Hepatocyte (in vitro differentiated cells): ENCODE data around the gene NSMCE1. TPM values are rescaled to one million over a fixed set of nuclear protein-coding genes. Genes with fewer than 3 reads are reported as not detected.

ENCODE experiments used
- DNase-seq: peaks from one replicate; pipeline ENCODE4 v3.0.0-alpha.2; 2016; ENCODE audit warnings: low spot score
- H2AFZ ChIP-seq: fragments of 200-600 bp; sonication (generic); 2 replicates; pipeline ENCODE4 v1.6.0; 2016; ENCODE audit warnings: antibody characterized with exemption, mild to moderate bottlenecking
- H3K27ac ChIP-seq: fragments of 200-600 bp; sonication (generic); 2 replicates; pipeline ENCODE4 v1.5.1; 2016; ENCODE audit warnings: mild to moderate bottlenecking
- H3K27me3 ChIP-seq: fragments of 200-600 bp; sonication (generic); 2 replicates; pipeline ENCODE4 v1.6.1; 2016
- H3K36me3 ChIP-seq: fragments of 200-600 bp; sonication (generic); replicated peaks from 2 replicates; pipeline ENCODE4 v1.5.1; 2016; ENCODE audit warnings: low read depth; ENCODE audit not compliant: insufficient read depth
- H3K4me1 ChIP-seq: fragments of 200-600 bp; sonication (generic); 2 replicates; pipeline ENCODE4 v1.5.1; 2016; ENCODE audit warnings: mild to moderate bottlenecking, moderate library complexity; ENCODE audit not compliant: insufficient read depth
- H3K4me2 ChIP-seq: fragments of 200-600 bp; sonication (generic); 2 replicates; pipeline ENCODE4 v1.6.0; 2016
- H3K4me3 ChIP-seq: fragments of 200-600 bp; sonication (generic); 2 replicates; pipeline ENCODE4 v1.5.1; 2016; ENCODE audit warnings: mild to moderate bottlenecking
- H3K79me2 ChIP-seq: fragments of 200-600 bp; sonication (generic); 2 replicates; pipeline ENCODE4 v1.6.0; 2017; ENCODE audit warnings: mild to moderate bottlenecking
- H3K9me2 ChIP-seq: fragments of 200-600 bp; sonication (generic); replicated peaks from 2 replicates; pipeline ENCODE4 v1.6.0; 2017; ENCODE audit warnings: mild to moderate bottlenecking; ENCODE audit not compliant: insufficient read depth
- H3K9me3 ChIP-seq: fragments of 200-600 bp; sonication (generic); 2 replicates; pipeline ENCODE4 v1.5.1; 2016; ENCODE audit warnings: low read depth, mild to moderate bottlenecking
- H4K20me1 ChIP-seq: fragments of 200-600 bp; sonication (generic); 2 replicates; pipeline ENCODE4 v1.6.0; 2016; ENCODE audit warnings: mild to moderate bottlenecking; ENCODE audit not compliant: insufficient read depth, poor library complexity, severe bottlenecking
- EZH2 ChIP-seq: fragments of 200-600 bp; sonication (generic); IDR thresholded peaks from 2 replicates; pipeline ENCODE4 v1.6.1; 2016; ENCODE audit warnings: antibody characterized with exemption, mild to moderate bottlenecking, borderline replicate concordance
- EZH2phosphoT487 ChIP-seq: fragments of 200-600 bp; sonication (generic); IDR thresholded peaks from one replicate; pipeline ENCODE4 v1.6.1; 2018; ENCODE audit warnings: antibody characterized with exemption, mild to moderate bottlenecking, low read depth, moderate library complexity; ENCODE audit not compliant: unreplicated experiment, severe bottlenecking
- WGBS: methylation state at CpG from one replicate; pipeline ENCODE4 v1.1.6; 2016; ENCODE audit warnings: low lambda C conversion rate; ENCODE audit errors: missing lambda C conversion rate; 5-methylcytosine and 5-hydroxymethylcytosine counted together
- polyA plus RNA-seq: library from polyadenylated mRNA; unstranded; fragments of >200 nt; fragmentation: Nextera tagmentation; extraction: Ambion mirVana; gene quantifications from 2 replicates; pipeline ENCODE4 v1.2.1, GENCODE V29; 2016
- total RNA-seq: library from RNA; depleted of rRNA; stranded (reverse); fragments of >200 nt; gene quantifications from 2 replicates; pipeline ENCODE4 v1.2.3, GENCODE V29; 2014
- TF ChIP-seq, protein P1 (sequence below): fragments of 200-600 bp; sonication (generic); IDR thresholded peaks from 2 replicates; pipeline ENCODE4 v1.5.1; 2016; ENCODE audit warnings: antibody characterized with exemption, mild to moderate bottlenecking; ENCODE audit not compliant: poor library complexity

NSMCE1 gene
- total and polyA plus RNA-seq, 2 experiments from 2014 or later, result 35.0 to 58.2 TPM

DNA sequence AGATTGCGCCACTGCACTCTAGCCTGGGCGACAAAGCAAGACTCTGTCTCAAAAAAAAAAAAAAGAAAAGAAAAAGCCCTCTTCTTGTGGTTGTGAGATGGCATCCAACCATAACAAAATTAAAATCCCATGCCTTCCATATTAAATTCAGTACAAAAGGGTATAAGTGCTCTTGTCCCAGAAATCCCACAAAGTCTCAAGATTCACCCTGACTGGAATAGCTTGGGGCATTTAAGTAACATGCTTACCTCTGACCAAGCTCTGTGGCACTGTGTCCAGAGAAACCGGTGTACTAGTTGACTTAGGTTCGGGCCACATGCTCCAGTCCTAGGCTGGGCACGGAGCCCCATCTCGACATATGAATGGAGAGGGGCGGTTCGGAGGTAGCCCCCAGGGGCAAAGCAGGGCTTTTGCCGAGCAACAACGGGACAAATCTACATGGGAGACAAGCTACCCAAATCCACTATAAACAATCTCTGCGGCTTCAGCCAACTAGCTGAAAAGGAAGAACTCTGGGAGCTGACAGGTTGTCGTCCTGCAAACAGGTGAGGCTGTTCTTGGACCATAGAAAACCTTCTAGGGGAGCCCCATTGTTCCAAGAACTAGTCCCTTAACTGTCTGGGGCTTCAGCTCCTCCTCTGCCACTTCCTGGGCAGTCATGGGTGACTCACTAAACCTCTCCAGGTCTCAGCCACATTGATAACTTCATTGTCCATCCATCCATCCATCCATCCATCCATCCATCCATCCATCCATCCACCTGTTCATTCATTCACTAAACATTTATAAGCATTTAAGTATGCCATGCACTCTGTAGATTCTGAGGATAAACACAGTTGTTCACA, 34.9 kb upstream of the NSMCE1 start:
- H3K4me2 ChIP-seq, result no peak overlapping the region

DNA sequence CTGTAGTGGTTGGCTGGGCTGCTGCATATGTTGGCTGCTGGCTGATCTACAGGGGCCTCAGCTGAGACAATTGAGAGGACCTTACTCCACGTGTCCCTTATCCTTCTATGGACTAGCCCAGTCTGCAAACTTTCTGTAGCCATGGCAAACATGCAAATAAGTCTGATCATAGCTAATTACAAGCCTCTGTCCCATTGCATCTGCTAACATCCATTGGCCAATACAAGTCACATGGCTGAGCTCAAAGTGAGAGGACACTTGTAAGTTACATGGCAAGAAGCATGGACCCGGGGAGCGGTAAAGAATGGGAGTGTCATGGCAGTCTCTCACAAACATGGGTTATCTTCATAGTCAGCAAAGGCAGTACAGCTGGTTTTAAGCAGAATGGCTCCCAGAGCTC, 33.6 kb upstream of the NSMCE1 start:
- WGBS, result 90% methylated on average over 3 of the region's 3 CpGs
- no peak overlapping the region for H3K4me3 ChIP-seq
- no peak overlapping the region for H3K27ac ChIP-seq
- no peak for DNase-seq
- H3K4me1 ChIP-seq, result no peaks in the 10 kb centered on the region
- no peaks in the 10 kb centered on the region for H3K27me3 ChIP-seq
- H4K20me1 ChIP-seq, result no peaks in the 10 kb centered on the region
- no peak overlapping the region for H2AFZ ChIP-seq
- no peaks in the 10 kb centered on the region for H3K79me2 ChIP-seq
- no peaks in the 10 kb centered on the region for H3K36me3 ChIP-seq
- H3K9me3 ChIP-seq, result no peaks in the 10 kb centered on the region
- no peak for TF ChIP-seq EZH2
- H3K4me2 ChIP-seq, result no peak overlapping the region
- H3K9me2 ChIP-seq, result no peaks in the 10 kb centered on the region

More for the DNA sequence above, 34.9 kb upstream of the NSMCE1 start:
- no peaks in the 10 kb centered on the region for H3K36me3 ChIP-seq
- DNase-seq, result no peak
- H3K79me2 ChIP-seq, result no peaks in the 10 kb centered on the region
- TF ChIP-seq EZH2phosphoT487 (no peak), EZH2 (no peak)
- TF ChIP-seq, protein P1, sequence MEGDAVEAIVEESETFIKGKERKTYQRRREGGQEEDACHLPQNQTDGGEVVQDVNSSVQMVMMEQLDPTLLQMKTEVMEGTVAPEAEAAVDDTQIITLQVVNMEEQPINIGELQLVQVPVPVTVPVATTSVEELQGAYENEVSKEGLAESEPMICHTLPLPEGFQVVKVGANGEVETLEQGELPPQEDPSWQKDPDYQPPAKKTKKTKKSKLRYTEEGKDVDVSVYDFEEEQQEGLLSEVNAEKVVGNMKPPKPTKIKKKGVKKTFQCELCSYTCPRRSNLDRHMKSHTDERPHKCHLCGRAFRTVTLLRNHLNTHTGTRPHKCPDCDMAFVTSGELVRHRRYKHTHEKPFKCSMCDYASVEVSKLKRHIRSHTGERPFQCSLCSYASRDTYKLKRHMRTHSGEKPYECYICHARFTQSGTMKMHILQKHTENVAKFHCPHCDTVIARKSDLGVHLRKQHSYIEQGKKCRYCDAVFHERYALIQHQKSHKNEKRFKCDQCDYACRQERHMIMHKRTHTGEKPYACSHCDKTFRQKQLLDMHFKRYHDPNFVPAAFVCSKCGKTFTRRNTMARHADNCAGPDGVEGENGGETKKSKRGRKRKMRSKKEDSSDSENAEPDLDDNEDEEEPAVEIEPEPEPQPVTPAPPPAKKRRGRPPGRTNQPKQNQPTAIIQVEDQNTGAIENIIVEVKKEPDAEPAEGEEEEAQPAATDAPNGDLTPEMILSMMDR, result no peak
- H3K27ac ChIP-seq, result no peak overlapping the region
- 90% methylated on average over 12 of the region's 12 CpGs for WGBS
- no peaks in the 10 kb centered on the region for H4K20me1 ChIP-seq
- H3K9me2 ChIP-seq, result no peaks in the 10 kb centered on the region
- H3K4me1 ChIP-seq, result no peaks in the 10 kb centered on the region
- no peaks in the 10 kb centered on the region for H3K27me3 ChIP-seq
- no peak overlapping the region for H3K4me3 ChIP-seq
- no peaks in the 10 kb centered on the region for H3K9me3 ChIP-seq
- H2AFZ ChIP-seq, result no peak overlapping the region

DNA sequence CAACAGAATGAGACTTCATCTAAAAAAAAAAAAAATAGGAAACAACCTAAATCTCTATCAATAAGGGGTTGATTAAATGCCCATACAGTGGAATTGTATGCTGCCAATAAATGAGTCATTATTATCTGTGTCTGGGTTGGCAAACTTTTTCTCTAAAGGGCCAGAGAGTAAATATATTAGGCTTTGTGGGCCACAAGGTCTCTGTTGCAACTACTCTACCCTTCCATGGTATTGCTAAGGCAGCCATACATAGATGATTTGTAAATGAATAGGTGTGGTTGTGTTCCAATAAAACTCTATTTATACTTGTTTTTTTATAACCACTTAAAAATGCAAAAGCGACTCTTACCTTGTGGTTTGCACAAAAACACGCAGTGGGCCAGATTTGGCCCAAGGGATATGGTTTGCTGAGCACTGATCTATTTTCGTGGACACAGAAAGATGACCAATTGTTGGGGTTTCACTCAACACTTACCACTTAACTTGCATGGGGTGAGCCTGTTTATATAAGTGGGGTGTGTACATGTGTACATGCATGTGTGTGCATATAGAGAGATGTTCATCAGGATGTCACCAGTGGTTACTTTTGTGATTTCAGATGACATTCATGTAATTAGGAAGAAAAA, 32.8 kb upstream of the NSMCE1 start:
- Histone ChIP-seq H3K36me3 (no peaks in the 10 kb centered on the region), H3K9me3 (no peaks in the 10 kb centered on the region), H3K4me3 (no peak overlapping the region), H3K4me1 (no peaks in the 10 kb centered on the region), H3K27ac (no peak overlapping the region), H3K4me2 (no peak overlapping the region), H2AFZ (no peak overlapping the region), H3K9me2 (no peaks in the 10 kb centered on the region), H4K20me1 (no peaks in the 10 kb centered on the region), H3K79me2 (no peaks in the 10 kb centered on the region), H3K27me3 (no peaks in the 10 kb centered on the region)
- no peak for DNase-seq
- no peak for TF ChIP-seq EZH2
- TF ChIP-seq, protein P1, result no peak
- WGBS, result 93% methylated on average over 3 of the region's 3 CpGs

DNA sequence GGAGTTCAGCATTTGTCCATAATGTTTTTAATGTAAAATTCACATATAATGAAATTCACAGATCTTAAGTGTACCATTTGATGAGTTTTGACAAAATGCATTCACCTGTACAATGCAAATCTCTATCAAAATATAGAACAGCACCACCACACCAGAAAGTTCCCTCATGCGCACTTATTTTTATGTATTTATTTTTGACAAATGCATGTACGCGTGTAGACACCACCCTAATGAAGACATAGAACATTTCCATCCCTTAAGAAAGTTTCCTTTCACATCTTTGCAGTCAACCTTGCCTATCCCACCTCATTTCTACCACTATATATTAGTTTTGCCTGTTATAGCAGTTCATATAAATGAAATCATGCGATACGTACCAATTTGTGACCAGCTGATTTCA, 29.6 kb upstream of the NSMCE1 start:
- H3K36me3 ChIP-seq, result no peaks in the 10 kb centered on the region
- no peaks in the 10 kb centered on the region for H3K4me1 ChIP-seq
- no peaks in the 10 kb centered on the region for H3K27me3 ChIP-seq
- no peak overlapping the region for H3K4me3 ChIP-seq
- WGBS, result 99% methylated on average over 5 of the region's 5 CpGs
- H3K27ac ChIP-seq, result no peak overlapping the region
- H3K79me2 ChIP-seq, result no peaks in the 10 kb centered on the region
- no peak for DNase-seq
- no peaks in the 10 kb centered on the region for H4K20me1 ChIP-seq
- TF ChIP-seq, protein P1, result no peak
- no peak for TF ChIP-seq EZH2
- TF ChIP-seq EZH2phosphoT487, result no peak
- no peak overlapping the region for H2AFZ ChIP-seq
- H3K9me2 ChIP-seq, result no peaks in the 10 kb centered on the region
- no peaks in the 10 kb centered on the region for H3K9me3 ChIP-seq
- no peak overlapping the region for H3K4me2 ChIP-seq
